ENCODE measurements around the gene MIA2. TPM values are rescaled to one million over a fixed set of nuclear protein-coding genes. Genes with fewer than 3 reads are reported as not detected.
"Not testable (repeated sequence)": the region's sequence is repeated elsewhere in the genome, so short reads cannot be mapped to it uniquely, and the experiment has no call there.

MIA2 gene
- total RNA-seq, 1 donor from 2014 or later = 41.2 TPM

- no peaks in the 10 kb centered on the region for H3K27me3 ChIP-seq (ENCODE audit: control insufficient read depth, insufficient read depth, low read length)
- no peak overlapping the region for H3K4me3 ChIP-seq (ENCODE audit: low read depth, low read length)
- no peak for DNase-seq (ENCODE audit: low read depth)
- no peaks in the 10 kb centered on the region for H3K36me3 ChIP-seq (ENCODE audit: control insufficient read depth, insufficient read depth, low read length)
- no peak for TF ChIP-seq CTCF (IDR thresholded peaks at IDR 0.05; ENCODE audit: insufficient read depth, low read length, poor library complexity, severe bottlenecking)
These were observed 109.1 kb downstream of the MIA2 start for GRCh38 chr14:39342768-39343167.

GRCh38 chr14:39343614-39344013, 109.9 kb downstream of the MIA2 start:
- Histone ChIP-seq H3K36me3 (ENCODE audit: control insufficient read depth, insufficient read depth, low read length) (no peaks in the 10 kb centered on the region), H3K27me3 (ENCODE audit: control insufficient read depth, insufficient read depth, low read length) (no peaks in the 10 kb centered on the region), H3K4me3 (ENCODE audit: low read depth, low read length) (no peak overlapping the region)
- no peak for TF ChIP-seq CTCF (IDR thresholded peaks at IDR 0.05; ENCODE audit: insufficient read depth, low read length, poor library complexity, severe bottlenecking)
- DNase-seq (ENCODE audit: low read depth) = no peak

- DNase-seq (ENCODE audit: low read depth) = no peak
- no peak for TF ChIP-seq CTCF (IDR thresholded peaks at IDR 0.05; ENCODE audit: insufficient read depth, low read length, poor library complexity, severe bottlenecking)
- no peaks in the 10 kb centered on the region for H3K36me3 ChIP-seq (ENCODE audit: control insufficient read depth, insufficient read depth, low read length)
- no peak overlapping the region for H3K4me3 ChIP-seq (ENCODE audit: low read depth, low read length)
- H3K27me3 ChIP-seq (ENCODE audit: control insufficient read depth, insufficient read depth, low read length) = no peaks in the 10 kb centered on the region
These were observed 117.2 kb downstream of the MIA2 start for GRCh38 chr14:39350866-39351265.

- Histone ChIP-seq H3K36me3 (ENCODE audit: control insufficient read depth, insufficient read depth, low read length) (no peaks in the 10 kb centered on the region), H3K4me3 (ENCODE audit: low read depth, low read length) (no peak overlapping the region), H3K27me3 (ENCODE audit: control insufficient read depth, insufficient read depth, low read length) (no peaks in the 10 kb centered on the region)
- TF ChIP-seq CTCF (IDR thresholded peaks at IDR 0.05; ENCODE audit: insufficient read depth, low read length, poor library complexity, severe bottlenecking) = no peak
- no peak for DNase-seq (ENCODE audit: low read depth)
These were observed 118.0 kb downstream of the MIA2 start for GRCh38 chr14:39351708-39352107.

GRCh38 chr14:39359069-39359468, 125.4 kb downstream of the MIA2 start:
- H3K36me3 ChIP-seq (ENCODE audit: control insufficient read depth, insufficient read depth, low read length); H3K27me3 ChIP-seq (ENCODE audit: control insufficient read depth, insufficient read depth, low read length); H3K4me3 ChIP-seq (ENCODE audit: low read depth, low read length); DNase-seq (ENCODE audit: low read depth): not testable (repeated sequence)

- H3K4me3 ChIP-seq (ENCODE audit: low read depth, low read length) = no peak overlapping the region
- DNase-seq (ENCODE audit: low read depth) = no peak
- no peaks in the 10 kb centered on the region for H3K27me3 ChIP-seq (ENCODE audit: control insufficient read depth, insufficient read depth, low read length)
- H3K36me3 ChIP-seq (ENCODE audit: control insufficient read depth, insufficient read depth, low read length) = no peaks in the 10 kb centered on the region
- TF ChIP-seq CTCF (IDR thresholded peaks at IDR 0.05; ENCODE audit: insufficient read depth, low read length, poor library complexity, severe bottlenecking) = no peak
These were observed 126.6 kb downstream of the MIA2 start for GRCh38 chr14:39360316-39360715.

GRCh38 chr14:39361556-39361955, 127.8 kb downstream of the MIA2 start:
- not testable (repeated sequence) for H3K27me3 ChIP-seq (ENCODE audit: control insufficient read depth, insufficient read depth, low read length); H3K36me3 ChIP-seq (ENCODE audit: control insufficient read depth, insufficient read depth, low read length); DNase-seq (ENCODE audit: low read depth); H3K4me3 ChIP-seq (ENCODE audit: low read depth, low read length)
